Neuronal stem cell (in vitro differentiated cells): ENCODE results near the gene CORIN.

Experiments used
- DNase-seq: peaks from one replicate; pipeline ENCODE4 v3.0.0-alpha.2; 2013; ENCODE audit warnings: low spot score
- H2AFZ ChIP-seq: one replicate; pipeline ENCODE4 v1.6.1; 2013; ENCODE audit warnings: mild to moderate bottlenecking, low read length, inconsistent platforms
- H2AK5ac ChIP-seq: 2 replicates; pipeline ENCODE4 v1.6.1; 2013; ENCODE audit warnings: low read depth, mild to moderate bottlenecking, inconsistent platforms, low read length, moderate library complexity, mixed read lengths
- H2BK120ac ChIP-seq: 2 replicates; pipeline ENCODE4 v1.6.1; 2013; ENCODE audit warnings: low read depth, mild to moderate bottlenecking, inconsistent platforms, low read length, moderate library complexity, mixed read lengths
- H2BK12ac ChIP-seq: one replicate; pipeline ENCODE4 v1.6.1; 2013; ENCODE audit warnings: low read length, inconsistent platforms
- H2BK15ac ChIP-seq: 2 replicates; pipeline ENCODE4 v1.6.1; 2013; ENCODE audit warnings: mild to moderate bottlenecking, low read length, inconsistent platforms, mixed read lengths
- H2BK5ac ChIP-seq: one replicate; pipeline ENCODE4 v1.6.1; 2013; ENCODE audit warnings: inconsistent platforms, mild to moderate bottlenecking, low read length, moderate library complexity
- H3K14ac ChIP-seq: one replicate; pipeline ENCODE4 v1.6.1; 2013; ENCODE audit warnings: low read length, inconsistent platforms
- H3K18ac ChIP-seq: 2 replicates; pipeline ENCODE4 v1.6.1; 2013; ENCODE audit warnings: low read length, inconsistent platforms
- H3K23ac ChIP-seq: 2 replicates; pipeline ENCODE4 v1.6.1; 2013; ENCODE audit warnings: low read depth, mild to moderate bottlenecking, mixed read lengths, low read length, inconsistent platforms; ENCODE audit not compliant: poor library complexity
- H3K27ac ChIP-seq: replicated peaks from 3 replicates; pipeline ENCODE4 v1.5.1; 2013; ENCODE audit warnings: low read length, inconsistent platforms
- H3K27me3 ChIP-seq, 3 experiments: 2 replicates each; pipeline ENCODE4 v1.6.1; 2013; ENCODE audit warnings: low read length in 3 of 3, mild to moderate bottlenecking in 2 of 3, inconsistent platforms in 1 of 3, low read depth in 1 of 3, mixed read lengths in 1 of 3, moderate library complexity in 1 of 3; ENCODE audit not compliant: control insufficient read depth in 3 of 3, insufficient read depth in 3 of 3
- H3K36me3 ChIP-seq, 2 donors: replicated peaks in 1 of 2; 2 replicates each; pipeline ENCODE4 v1.6.1; 2013; ENCODE audit warnings: low read length in 2 of 2; ENCODE audit not compliant: control insufficient read depth in 2 of 2, insufficient read depth in 2 of 2
- H3K4ac ChIP-seq: 2 replicates; pipeline ENCODE4 v1.6.1; 2013; ENCODE audit warnings: inconsistent platforms, mild to moderate bottlenecking, low read length, moderate library complexity
- H3K4me1 ChIP-seq, 2 donors: 1 replicate in 1 of 2; 2 replicates in 1 of 2; pipeline ENCODE4 v1.6.1; 2013; ENCODE audit warnings: low read length in 2 of 2, low read depth in 1 of 2; ENCODE audit not compliant: control insufficient read depth in 2 of 2, insufficient read depth in 1 of 2
- H3K4me2 ChIP-seq: one replicate; pipeline ENCODE4 v1.6.1; 2013; ENCODE audit warnings: mild to moderate bottlenecking, low read length, inconsistent platforms; ENCODE audit not compliant: insufficient read depth, poor library complexity, severe bottlenecking
- H3K4me3 ChIP-seq, 2 donors: 2 replicates each; pipeline ENCODE4 v1.5.1; 2013; ENCODE audit warnings: low read length in 2 of 2, mild to moderate bottlenecking in 2 of 2, inconsistent platforms in 1 of 2, moderate library complexity in 1 of 2
- H3K79me1 ChIP-seq: one replicate; pipeline ENCODE4 v1.6.1; 2013; ENCODE audit warnings: low read depth, mild to moderate bottlenecking, inconsistent platforms, low read length, moderate library complexity
- H3K9ac ChIP-seq: one replicate; pipeline ENCODE4 v1.6.1; 2013; ENCODE audit warnings: mild to moderate bottlenecking, low read depth, low read length, inconsistent platforms; ENCODE audit not compliant: poor library complexity
- H3K9me3 ChIP-seq, 2 donors: replicated peaks in 1 of 2; 2 replicates each; pipeline versions ENCODE3 to v1.6.1; 2013; ENCODE audit warnings: low read length in 2 of 2, mild to moderate bottlenecking in 2 of 2, inconsistent platforms in 1 of 2, low read depth in 1 of 2, mixed read lengths in 1 of 2, moderate library complexity in 1 of 2; ENCODE audit not compliant: control insufficient read depth in 2 of 2, insufficient read depth in 1 of 2
- H4K8ac ChIP-seq: one replicate; pipeline ENCODE4 v1.6.1; 2013; ENCODE audit warnings: low read depth, mild to moderate bottlenecking, inconsistent platforms, low read length, moderate library complexity
- H4K91ac ChIP-seq: one replicate; pipeline ENCODE4 v1.6.1; 2013; ENCODE audit warnings: low read length, low read depth, mild to moderate bottlenecking, inconsistent platforms; ENCODE audit not compliant: poor library complexity
- WGBS, 2 donors: extraction: QIAGEN DNeasy Blood & Tissue Kit; methylation state at CpG; one replicate each; pipeline ENCODE4 v1.1.7; 2013; ENCODE audit warnings: missing lambda C conversion rate in 2 of 2, mixed read lengths in 1 of 2; ENCODE audit not compliant: insufficient read length in 2 of 2, insufficient replicate concordance in 1 of 2; ENCODE audit errors: extremely low coverage in 2 of 2; 5-methylcytosine and 5-hydroxymethylcytosine counted together

CORIN gene

GRCh38 chr4:47785153-47785552 is 52.7 kb downstream of the CORIN start:
- Histone ChIP-seq H3K4me3 (no peak overlapping the region), H3K14ac (no peak overlapping the region), H2BK5ac (no peak overlapping the region), H2BK120ac (no peak overlapping the region), H3K79me1 (no peaks in the 10 kb centered on the region), H4K91ac (no peak overlapping the region), H3K36me3 (no peaks in the 10 kb centered on the region), H3K4ac (no peak overlapping the region), H3K27ac (no peak overlapping the region), H2AFZ (no peak overlapping the region), H3K9ac (no peak overlapping the region), H3K9me3 (no peaks in the 10 kb centered on the region), H3K18ac (no peak overlapping the region), H3K4me2 (no peak overlapping the region), H4K8ac (no peak overlapping the region), H2BK12ac (no peak overlapping the region), H3K27me3 (no peaks in the 10 kb centered on the region), H3K23ac (no peak overlapping the region), H2BK15ac (no peak overlapping the region), H2AK5ac (no peak overlapping the region), H3K4me1 (no peaks in the 10 kb centered on the region)
- whole genome bisulfite sequencing, 2 donors, result no CpG with 5 or more reads among the region's 3 CpGs
- DNase-seq, result no peak

DNA sequence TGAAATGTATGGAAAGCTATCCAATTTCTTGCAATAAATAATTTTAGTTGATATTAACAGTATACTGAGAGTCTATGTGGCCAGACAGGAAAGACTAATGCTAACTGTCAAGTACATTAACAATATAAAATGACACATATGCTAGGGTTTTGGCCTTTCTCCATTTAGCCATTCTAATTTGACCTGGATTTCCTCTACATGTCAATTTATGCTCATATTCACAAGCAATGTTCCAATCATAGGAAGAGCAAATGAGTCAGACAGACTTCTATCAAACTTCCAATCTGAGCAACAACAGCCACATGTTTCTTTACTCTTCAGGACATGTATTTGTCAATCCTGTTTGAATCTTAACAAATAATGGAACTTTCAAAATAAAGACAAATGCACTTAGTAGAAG is 53.6 kb downstream of the CORIN start:
- Histone ChIP-seq H3K79me1 (no peaks in the 10 kb centered on the region), H4K8ac (no peak overlapping the region), H3K4me2 (no peak overlapping the region), H2BK120ac (no peak overlapping the region), H3K4ac (no peak overlapping the region), H3K4me1 (no peaks in the 10 kb centered on the region), H3K18ac (no peak overlapping the region), H2BK12ac (no peak overlapping the region), H2BK5ac (no peak overlapping the region), H3K9ac (no peak overlapping the region), H3K27me3 (no peaks in the 10 kb centered on the region), H3K36me3 (no peaks in the 10 kb centered on the region), H2AFZ (no peak overlapping the region), H3K9me3 (no peaks in the 10 kb centered on the region), H2AK5ac (no peak overlapping the region), H3K23ac (no peak overlapping the region), H4K91ac (no peak overlapping the region), H2BK15ac (no peak overlapping the region), H3K27ac (no peak overlapping the region), H3K14ac (no peak overlapping the region), H3K4me3 (no peak overlapping the region)
- no peak for DNase-seq

- Histone ChIP-seq H3K27ac (no peak overlapping the region), H3K9ac (no peak overlapping the region), H4K91ac (no peak overlapping the region), H3K14ac (no peak overlapping the region), H3K9me3 (no peaks in the 10 kb centered on the region), H3K36me3 (no peaks in the 10 kb centered on the region), H2BK12ac (no peak overlapping the region), H3K23ac (no peak overlapping the region), H2AFZ (no peak overlapping the region), H3K79me1 (no peaks in the 10 kb centered on the region), H3K4me3 (no peak overlapping the region), H3K4me2 (no peak overlapping the region), H2BK120ac (no peak overlapping the region), H2BK15ac (no peak overlapping the region), H2AK5ac (no peak overlapping the region), H3K4ac (no peak overlapping the region), H3K4me1 (no peaks in the 10 kb centered on the region), H3K27me3 (no peaks in the 10 kb centered on the region), H3K18ac (no peak overlapping the region), H2BK5ac (no peak overlapping the region), H4K8ac (no peak overlapping the region)
- no CpG with 5 or more reads among the region's 2 CpGs for WGBS, 2 donors
- no peak for DNase-seq
These were observed 61.5 kb downstream of the CORIN start for GRCh38 chr4:47776353-47776752.

- no peak overlapping the region for H4K91ac ChIP-seq
- WGBS, 2 donors, result no CpG with 5 or more reads among the region's 6 CpGs
These were observed 63.8 kb downstream of the CORIN start for GRCh38 chr4:47774079-47774478.

More at GRCh38 chr4:47774079-47774478, 63.8 kb downstream of the CORIN start:
- Histone ChIP-seq H3K14ac (no peak overlapping the region), H3K9ac (no peak overlapping the region), H3K4me2 (no peak overlapping the region), H2BK12ac (no peak overlapping the region), H2BK120ac (no peak overlapping the region), H4K8ac (no peak overlapping the region), H3K27ac (no peak overlapping the region), H3K4ac (no peak overlapping the region), H3K4me3 (no peak overlapping the region), H3K36me3 (no peaks in the 10 kb centered on the region), H2BK15ac (no peak overlapping the region), H3K27me3 (no peaks in the 10 kb centered on the region), H2AK5ac (no peak overlapping the region), H3K4me1 (no peaks in the 10 kb centered on the region), H3K23ac (no peak overlapping the region), H3K18ac (no peak overlapping the region), H2AFZ (no peak overlapping the region), H3K79me1 (no peaks in the 10 kb centered on the region), H3K9me3 (no peaks in the 10 kb centered on the region), H2BK5ac (no peak overlapping the region)
- DNase-seq, result no peak
